ENCODE results near the gene CEP57L1. TPM values are rescaled to one million over a fixed set of nuclear protein-coding genes. Genes with fewer than 3 reads are reported as not detected.

CEP57L1 gene
- total and polyA plus RNA-seq, 9 of the 15 experiments (the other 6 are each of a cell fraction or from before 2014, with no cell fraction given): 39.4 to 88.6 (median 61.8) TPM

GRCh38 chr6:109095036-109095834 is at the start of gene CEP57L1 (continued):
- TF ChIP-seq PTRF (tag; IDR thresholded peaks at IDR 0.05): no peak
- TF ChIP-seq HDAC3 (IDR thresholded peaks at IDR 0.05; ENCODE audit: borderline replicate concordance, partially characterized antibody): no peak
- no peak for TF ChIP-seq CBX5 (IDR thresholded peaks at IDR 0.05; ENCODE audit: borderline replicate concordance, low read depth)
- peak in 1 of 2 experiments; percentile 72; a peak in 1 of 4 replicates for TF ChIP-seq CSDE1 (IDR thresholded peaks at IDR 0.05)
- TF ChIP-seq MXI1 (IDR thresholded peaks at IDR 0.05; ENCODE audit: low read depth, low read length): peak; percentile 27; the same call in 1 of the 2 replicates
- no peak for TF ChIP-seq E2F1 (CRISPR knock-in tag; IDR thresholded peaks at IDR 0.05)
- TF ChIP-seq EP300 (IDR thresholded peaks at IDR 0.05; ENCODE audit: low read length): no peak; the same call in none of the 2 replicates
- no peak for TF ChIP-seq ZNF444 (CRISPR knock-in tag; IDR thresholded peaks at IDR 0.05)
- TF ChIP-seq NFE2 (IDR thresholded peaks at IDR 0.05; ENCODE audit: low read depth): no peak
- no peak for TF ChIP-seq ZNF280A (IDR thresholded peaks at IDR 0.05; ENCODE audit: low read depth, partially characterized antibody)
- no peak for TF ChIP-seq ZNF184 (CRISPR knock-in tag; IDR thresholded peaks at IDR 0.05)
- TF ChIP-seq ZNF395 (CRISPR knock-in tag; IDR thresholded peaks at IDR 0.05): peak; percentile 84
- TF ChIP-seq SPI1 (IDR thresholded peaks at IDR 0.05; ENCODE audit: borderline replicate concordance, low read depth, low read length): no peak
- TF ChIP-seq CAMTA2 (CRISPR knock-in tag; conservative IDR thresholded peaks at IDR 0.05): no peak
- TF ChIP-seq RERE (CRISPR knock-in tag; IDR thresholded peaks at IDR 0.05; ENCODE audit: borderline replicate concordance): no peak
